T-cell (primary cell): ENCODE data around the gene METTL16. TPM values are rescaled to one million over a fixed set of nuclear protein-coding genes. Genes with fewer than 3 reads are reported as not detected.

Experiments
- ATAC-seq, 4 experiments: fragments of 200-7000 bp in 3 of 4; fragments of 150-1000 bp in 1 of 4; cut with Tn5 transposase; replicated peaks in 1 of 4; 1 replicate in 3 of 4; 2 replicates in 1 of 4; pipeline ENCODE4 v1.10.0; 2021; ENCODE audit warnings: moderate library complexity in 3 of 4, mild to moderate bottlenecking in 2 of 4, moderate number of reproducible peaks in 1 of 4
- CTCF ChIA-PET, 2 donors: fragments of 300-600 bp; sonication (Branson Sonifier 250); formaldehyde crosslinking; loops; one replicate each; lab custom pipeline; 2022; ENCODE audit warnings: antibody characterized with exemption in 2 of 2; lab: Charles Lee
- POLR2A ChIA-PET, 2 donors: fragments of 300-600 bp; sonication (Branson Sonifier 250); formaldehyde crosslinking; loops; one replicate each; lab custom pipeline; 2022; ENCODE audit warnings: antibody characterized with exemption in 2 of 2; lab: Charles Lee
- DNase-seq, 35 experiments: peaks; one replicate each; pipeline versions ENCODE4 v3.0.0 to v3.0.0-alpha.2; 2013 to 2023
- H3K27ac ChIP-seq: one replicate; pipeline ENCODE4 v1.5.1; 2013; ENCODE audit warnings: low read length
- H3K27me3 ChIP-seq, 2 experiments: replicated peaks in 1 of 2; 1 replicate in 1 of 2; 2 replicates in 1 of 2; pipeline versions ENCODE4 v1.6.1 to v1.7.0; 2013; ENCODE audit warnings: low read length in 1 of 2, mixed read lengths in 1 of 2; ENCODE audit not compliant: control insufficient read depth in 2 of 2, insufficient read depth in 2 of 2; ENCODE audit errors: extremely low read depth in 1 of 2
- H3K36me3 ChIP-seq, 2 donors: 1 replicate in 1 of 2; 2 replicates in 1 of 2; pipeline versions ENCODE4 v1.6.1 to v1.7.0; 2013; ENCODE audit warnings: low read length in 1 of 2; ENCODE audit not compliant: control insufficient read depth in 2 of 2, insufficient read depth in 1 of 2; ENCODE audit errors: extremely low read depth in 1 of 2
- H3K4me1 ChIP-seq, 2 experiments: 1 replicate in 1 of 2; 2 replicates in 1 of 2; pipeline versions ENCODE4 v1.6.1 to v1.7.0; 2013; ENCODE audit warnings: low read length in 2 of 2, mixed read lengths in 1 of 2; ENCODE audit not compliant: insufficient read depth in 2 of 2, control insufficient read depth in 1 of 2; ENCODE audit errors: extremely low read depth in 1 of 2
- H3K4me3 ChIP-seq, 2 donors: 1 replicate in 1 of 2; 2 replicates in 1 of 2; pipeline versions ENCODE4 v1.5.1 to v1.7.0; 2013; ENCODE audit warnings: mild to moderate bottlenecking in 2 of 2, low read length in 1 of 2, moderate library complexity in 1 of 2; ENCODE audit not compliant: control insufficient read depth in 1 of 2; ENCODE audit errors: extremely low read depth in 1 of 2
- H3K9me3 ChIP-seq: 2 replicates; pipeline ENCODE4 v1.7.0; 2013
- H3K27ac Mint-ChIP-seq, 2 donors: one replicate each; pipeline ENCODE4 v1.8.0; 2020 to 2021; ENCODE audit warnings: mild to moderate bottlenecking in 2 of 2, mixed read lengths in 2 of 2
- H3K27me3 Mint-ChIP-seq, 2 donors: one replicate each; pipeline ENCODE4 v1.8.0; 2021 to 2022; ENCODE audit warnings: mixed read lengths in 2 of 2
- H3K36me3 Mint-ChIP-seq: one replicate; pipeline ENCODE4 v1.8.0; 2021; ENCODE audit warnings: mixed read lengths
- H3K4me1 Mint-ChIP-seq, 3 donors: one replicate each; pipeline ENCODE4 v1.8.0; 2020 to 2022; ENCODE audit warnings: mixed read lengths in 3 of 3, mild to moderate bottlenecking in 1 of 3
- H3K4me3 Mint-ChIP-seq, 3 donors: one replicate each; pipeline ENCODE4 v1.8.0; 2020 to 2022; ENCODE audit warnings: mild to moderate bottlenecking in 3 of 3, mixed read lengths in 3 of 3, moderate library complexity in 3 of 3
- H3K9me3 Mint-ChIP-seq, 3 donors: one replicate each; pipeline ENCODE4 v1.8.0; 2020 to 2022; ENCODE audit warnings: mixed read lengths in 3 of 3
- WGBS: methylation state at CpG from one replicate; pipeline ENCODE4 v1.1.5; 2013; ENCODE audit warnings: missing lambda C conversion rate; ENCODE audit not compliant: insufficient coverage; 5-methylcytosine and 5-hydroxymethylcytosine counted together
- total RNA-seq, 35 experiments: library from RNA in 6 of 35; stranded (reverse) in 6 of 35; fragments of 120-200 nt in 1 of 35; gene quantifications; one replicate each; pipeline versions ENCODE4 v1.2.1 to v1.2.4 and lab custom pipeline; 2013 to 2026

The METTL16 gene
- total RNA-seq, 5 donors from 2014 or later (not counting 1 experiment from before 2014, with no cell fraction given) = 43.0 to 51.1 (median 43.2) TPM

DNA sequence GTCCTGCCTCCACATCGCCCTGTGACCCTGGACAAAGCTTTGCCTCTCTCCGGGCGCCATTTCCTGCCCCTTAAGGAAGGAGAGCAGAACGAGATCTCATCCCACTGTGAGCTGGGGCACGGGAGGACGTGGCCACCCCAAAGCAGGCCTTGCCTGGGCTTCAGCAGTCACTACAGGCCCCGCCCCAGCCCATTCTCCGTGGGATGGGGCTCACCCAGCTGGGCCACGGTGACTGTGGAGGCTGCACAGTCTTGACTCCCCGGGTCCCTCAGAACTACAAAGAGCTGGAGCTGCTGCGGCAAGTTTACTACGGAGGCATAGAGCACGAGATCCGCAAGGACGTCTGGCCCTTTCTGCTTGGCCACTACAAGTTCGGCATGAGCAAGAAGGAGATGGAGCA is 139.0 kb downstream of the METTL16 start:
- 88% methylated on average over 15 of the region's 16 CpGs for WGBS
- no peak overlapping the region for H3K27ac Mint-ChIP-seq
- no peaks in the 10 kb centered on the region for H3K9me3 Mint-ChIP-seq
- H3K36me3 Mint-ChIP-seq = peaks cover 10% of the 10 kb centered on the region
- ATAC-seq = no peak
- Histone ChIP-seq H3K9me3 (no peaks in the 10 kb centered on the region), H3K36me3 (peaks cover 27 to 32% of the 10 kb centered on the region in 2 donors), H3K27me3 (no peaks in the 10 kb centered on the region), H3K4me3 (no peak overlapping the region), H3K4me1 (no peaks in the 10 kb centered on the region), H3K27ac (no peak overlapping the region)
- CTCF ChIA-PET = no interaction called here
- H3K4me3 Mint-ChIP-seq = no peak overlapping the region
- POLR2A ChIA-PET = no interaction called here
- no peak for DNase-seq
- H3K27me3 Mint-ChIP-seq = no peaks in the 10 kb centered on the region
- H3K4me1 Mint-ChIP-seq = no peaks in the 10 kb centered on the region

DNA sequence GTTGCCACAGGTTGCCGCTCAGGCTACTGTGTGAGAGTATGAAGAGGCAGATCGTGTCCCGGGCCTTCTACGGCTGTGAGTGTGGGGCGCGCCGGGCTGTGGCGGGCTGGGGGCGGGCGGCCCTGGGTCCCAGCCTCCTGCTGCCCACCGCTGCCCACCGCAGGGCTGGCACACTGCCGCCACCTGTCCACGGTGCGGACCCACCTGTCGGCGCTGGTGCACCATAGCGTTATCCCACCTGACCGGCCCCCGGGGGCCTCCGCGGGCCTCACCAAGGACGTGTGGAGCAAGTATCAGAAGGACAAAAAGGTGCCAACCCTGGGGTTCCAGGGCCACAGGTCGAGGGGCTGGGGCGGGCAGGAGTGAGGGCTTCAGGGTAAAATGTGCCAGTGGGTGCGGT is 139.5 kb downstream of the METTL16 start:
- Mint-ChIP-seq H3K27ac (no peak overlapping the region), H3K4me3 (no peak overlapping the region), H3K4me1 (no peaks in the 10 kb centered on the region), H3K9me3 (no peaks in the 10 kb centered on the region), H3K36me3 (peaks cover 8% of the 10 kb centered on the region), H3K27me3 (no peaks in the 10 kb centered on the region)
- peaks cover 23 to 32% of the 10 kb centered on the region in 2 donors for H3K36me3 ChIP-seq
- DNase-seq (no peak), ATAC-seq (no peak)
- 94% methylated on average over 26 of the region's 26 CpGs for WGBS
- no peaks in the 10 kb centered on the region for H3K4me1 ChIP-seq
- no peak overlapping the region for H3K27ac ChIP-seq
- ChIA-PET CTCF (no interaction called here), POLR2A (no interaction called here)
- H3K4me3 ChIP-seq = no peak overlapping the region
- H3K27me3 ChIP-seq = no peaks in the 10 kb centered on the region
- no peaks in the 10 kb centered on the region for H3K9me3 ChIP-seq

- Histone ChIP-seq H3K9me3 (no peaks in the 10 kb centered on the region), H3K27ac (no peak overlapping the region), H3K4me1 (no peaks in the 10 kb centered on the region), H3K27me3 (no peaks in the 10 kb centered on the region), H3K4me3 (no peak overlapping the region), H3K36me3 (peaks cover 27 to 28% of the 10 kb centered on the region in 2 donors)
- Mint-ChIP-seq H3K9me3 (no peaks in the 10 kb centered on the region), H3K4me3 (no peak overlapping the region), H3K36me3 (peaks cover 13% of the 10 kb centered on the region), H3K27me3 (no peaks in the 10 kb centered on the region), H3K27ac (no peak overlapping the region), H3K4me1 (no peaks in the 10 kb centered on the region)
- CTCF ChIA-PET = no interaction called here
- DNase-seq (no peak), ATAC-seq (no peak)
- POLR2A ChIA-PET = no interaction called here
- WGBS = 93% methylated on average over 19 of the region's 30 CpGs
These were observed 140.2 kb downstream of the METTL16 start for GRCh38 chr17:2371183-2372130.

GRCh38 chr17:2370211-2370589 is 141.5 kb downstream of the METTL16 start:
- Mint-ChIP-seq H3K4me3 (no peak overlapping the region), H3K4me1 (no peaks in the 10 kb centered on the region), H3K27ac (no peak overlapping the region), H3K36me3 (peaks cover 9% of the 10 kb centered on the region), H3K9me3 (no peaks in the 10 kb centered on the region), H3K27me3 (no peaks in the 10 kb centered on the region)
- H3K36me3 ChIP-seq = peaks cover 23 to 24% of the 10 kb centered on the region in 2 donors
- H3K9me3 ChIP-seq = no peaks in the 10 kb centered on the region
- POLR2A ChIA-PET = interaction anchor here in 1 of 2 donors (0.6 kb wide), 1 partner anchor 47 kb away, joined by 4 read pairs; no protein-coding TSS in a partner anchor
- ATAC-seq (no peak), DNase-seq (no peak)
- H3K4me1 ChIP-seq = no peaks in the 10 kb centered on the region
- no peak overlapping the region for H3K27ac ChIP-seq
- no peak overlapping the region for H3K4me3 ChIP-seq
- H3K27me3 ChIP-seq = no peaks in the 10 kb centered on the region
- CTCF ChIA-PET = interaction anchor here in 1 of 2 donors (0.6 kb wide), 1 partner anchor 19 kb away, joined by 4 read pairs; no protein-coding TSS in a partner anchor
- 90% methylated on average over 10 of the region's 11 CpGs for WGBS

GRCh38 chr17:2369551-2370210 is 142.0 kb downstream of the METTL16 start:
- H3K4me1 ChIP-seq = no peaks in the 10 kb centered on the region
- no peaks in the 10 kb centered on the region for H3K9me3 ChIP-seq
- H3K4me3 ChIP-seq = no peak overlapping the region
- no peaks in the 10 kb centered on the region for H3K4me1 Mint-ChIP-seq
- 90% methylated on average over 19 of the region's 20 CpGs for WGBS
- no peak overlapping the region for H3K27ac Mint-ChIP-seq
- peaks cover 9% of the 10 kb centered on the region for H3K36me3 Mint-ChIP-seq
- ChIA-PET POLR2A (no interaction called here), CTCF (interaction anchor here (0.6 to 0.9 kb wide), 2 partner anchors 16 to 19 kb away, joined by 4 read pairs; no protein-coding TSS in a partner anchor)
- no peaks in the 10 kb centered on the region for H3K9me3 Mint-ChIP-seq
- H3K4me3 Mint-ChIP-seq = no peak overlapping the region
- no peak for DNase-seq
- H3K27me3 ChIP-seq = no peaks in the 10 kb centered on the region
- peaks cover 28% of the 10 kb centered on the region in 2 donors for H3K36me3 ChIP-seq
- H3K27ac ChIP-seq = no peak overlapping the region
- no peaks in the 10 kb centered on the region for H3K27me3 Mint-ChIP-seq
- no peak for ATAC-seq

- DNase-seq = no peak
- H3K36me3 Mint-ChIP-seq = peaks cover 13% of the 10 kb centered on the region
- POLR2A ChIA-PET = no interaction called here
These were observed 142.6 kb downstream of the METTL16 start for GRCh38 chr17:2369039-2369438.

More at GRCh38 chr17:2369039-2369438, 142.6 kb downstream of the METTL16 start:
- Mint-ChIP-seq H3K4me1 (no peaks in the 10 kb centered on the region), H3K27ac (no peak overlapping the region), H3K4me3 (no peak overlapping the region), H3K9me3 (no peaks in the 10 kb centered on the region), H3K27me3 (no peaks in the 10 kb centered on the region)
- 97% methylated on average over 3 of the region's 5 CpGs for WGBS
- no peaks in the 10 kb centered on the region for H3K4me1 ChIP-seq
- H3K27ac ChIP-seq = no peak overlapping the region
- CTCF ChIA-PET = interaction anchor here in 1 of 2 donors (0.9 kb wide), 1 partner anchor 16 kb away, joined by 4 read pairs; no protein-coding TSS in a partner anchor
- no peaks in the 10 kb centered on the region for H3K27me3 ChIP-seq
- ATAC-seq = no peak
- no peak overlapping the region for H3K4me3 ChIP-seq
- H3K36me3 ChIP-seq = peaks cover 28 to 34% of the 10 kb centered on the region in 2 donors
- no peaks in the 10 kb centered on the region for H3K9me3 ChIP-seq
